HFF-Myc (cell line): ENCODE results near the gene MCC.

Source experiments
- DNase-seq: peaks from one replicate; pipeline ENCODE4 v3.0.0-alpha.2; 2011; ENCODE audit warnings: low read depth; ENCODE audit errors: extremely low read depth
- H3K4me3 ChIP-seq: replicated peaks from 2 replicates; pipeline ENCODE4 v1.5.1; 2011; ENCODE audit warnings: low read depth, mild to moderate bottlenecking, control low read depth, low read length
- CTCF ChIP-seq: IDR thresholded peaks from 2 replicates; pipeline ENCODE4 v1.5.1; 2012; ENCODE audit warnings: mild to moderate bottlenecking, low read depth, low read length, control low read depth; ENCODE audit errors: missing control alignments

MCC gene

DNA sequence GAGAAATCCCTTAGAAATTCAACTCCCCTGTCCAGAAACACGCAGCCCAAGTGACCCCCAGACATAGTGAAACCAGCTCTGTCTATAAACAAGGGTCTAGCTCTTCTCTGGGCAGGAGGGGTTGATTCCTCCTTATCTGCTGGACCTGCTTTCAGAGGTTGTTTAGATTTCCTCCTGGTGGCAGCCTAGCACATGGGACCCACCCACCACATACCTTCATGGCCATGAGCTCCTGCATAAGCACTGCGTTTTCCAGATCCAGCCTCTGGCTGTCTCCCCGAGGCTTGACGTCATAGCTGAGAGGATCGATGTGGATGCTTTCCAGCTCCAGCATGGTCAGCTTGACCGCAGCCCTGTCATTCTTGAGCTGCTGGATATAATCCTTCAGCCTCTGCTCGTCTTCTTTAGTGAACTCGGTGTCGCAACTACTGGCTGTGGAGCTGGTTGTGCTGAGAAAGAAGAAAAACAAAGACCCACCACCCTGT, 434.7 kb downstream of the MCC start:
- no peak overlapping the region for H3K4me3 ChIP-seq
- DNase-seq, result no peak
- TF ChIP-seq CTCF, result no peak

DNA sequence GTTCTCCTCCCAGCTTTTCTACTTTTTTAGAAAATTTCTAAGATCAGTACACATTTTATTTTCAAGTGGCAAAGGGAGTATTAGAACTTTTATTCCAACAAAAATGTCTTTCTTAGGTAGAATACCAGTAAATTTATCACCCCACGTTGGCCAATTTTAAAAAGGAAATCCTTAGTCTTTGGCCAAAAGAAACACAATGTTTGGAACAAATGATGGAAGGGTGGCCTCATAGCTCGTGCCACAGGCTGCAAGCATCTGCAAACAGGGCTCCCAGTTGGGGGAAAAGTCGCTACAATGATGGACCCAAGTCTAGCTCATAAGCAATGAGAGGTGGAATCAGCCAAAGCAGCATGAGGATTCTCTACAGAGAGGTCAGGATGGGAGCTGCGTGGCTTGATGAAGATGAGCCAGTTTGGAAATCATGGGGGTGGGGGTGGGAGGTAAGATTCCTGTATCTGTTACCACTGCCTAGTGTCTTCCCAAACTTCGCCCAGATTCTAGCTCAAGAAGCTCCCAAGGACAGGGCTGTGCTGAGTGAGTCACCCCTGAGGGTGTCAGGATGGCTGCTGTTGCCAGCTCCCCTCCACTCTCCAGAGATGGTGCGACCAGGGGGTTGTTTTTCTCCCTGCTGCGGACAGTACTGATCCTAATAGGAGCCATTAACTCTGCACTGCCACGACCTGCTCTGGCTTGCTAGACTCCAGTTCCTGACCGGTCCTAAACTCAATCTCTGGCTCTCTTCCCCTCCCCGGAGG, 436.0 kb downstream of the MCC start:
- TF ChIP-seq CTCF, result no peak
- no peak for DNase-seq
- no peak overlapping the region for H3K4me3 ChIP-seq

DNA sequence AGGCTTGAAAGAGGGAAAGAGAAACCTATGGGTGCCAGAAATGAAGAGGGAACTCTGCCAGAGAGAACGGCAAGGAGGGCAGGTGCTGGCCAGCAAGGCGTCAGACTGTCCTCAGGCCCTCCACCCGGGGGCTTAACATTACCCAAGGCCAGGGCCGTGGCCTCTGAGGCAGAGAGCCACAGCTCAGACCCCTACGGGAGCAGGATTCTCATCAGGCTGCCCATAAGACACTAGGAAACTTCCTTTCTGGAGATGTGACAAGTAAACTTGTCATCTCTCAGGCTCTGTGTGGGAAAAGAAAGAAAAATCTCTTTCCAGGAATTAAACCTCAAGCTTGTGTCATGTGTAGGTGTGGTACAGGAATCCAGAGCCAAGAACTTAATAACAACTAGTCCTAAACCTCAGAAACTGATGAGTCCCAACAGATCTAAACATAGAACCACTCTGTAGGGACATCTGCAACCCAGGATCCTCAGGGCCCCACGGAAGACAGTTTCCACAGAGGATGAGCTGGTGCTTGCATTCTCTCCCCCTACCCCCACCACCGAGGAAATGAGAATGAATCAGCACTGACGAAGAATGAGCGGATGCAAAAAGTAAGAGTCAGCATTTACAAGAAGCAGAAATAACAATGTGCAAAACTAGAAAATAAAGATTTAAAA, 437.4 kb downstream of the MCC start:
- DNase-seq, result no peak
- H3K4me3 ChIP-seq, result no peak overlapping the region
- no peak for TF ChIP-seq CTCF

DNA sequence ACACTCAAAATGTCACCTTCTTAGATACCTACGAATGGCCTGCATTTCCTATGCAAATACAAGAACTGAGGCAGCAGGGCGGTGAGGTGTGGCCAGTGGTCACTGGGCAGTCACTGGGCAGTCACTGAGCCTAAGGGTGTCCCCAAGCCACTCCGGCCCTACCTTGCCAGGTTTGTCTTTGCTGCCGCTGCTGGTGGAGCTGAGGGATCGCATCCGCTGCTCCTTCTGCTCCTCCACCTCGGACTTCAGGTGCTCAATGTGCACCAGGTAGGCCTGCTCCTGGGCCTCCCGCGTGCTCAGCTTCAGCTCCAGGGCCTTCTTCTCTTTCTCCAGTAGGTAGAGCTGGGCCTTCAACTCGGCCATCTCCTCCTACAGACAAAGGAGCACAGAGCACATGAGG, 439.3 kb downstream of the MCC start:
- no peak for TF ChIP-seq CTCF
- DNase-seq, result no peak
- no peak overlapping the region for H3K4me3 ChIP-seq

DNA sequence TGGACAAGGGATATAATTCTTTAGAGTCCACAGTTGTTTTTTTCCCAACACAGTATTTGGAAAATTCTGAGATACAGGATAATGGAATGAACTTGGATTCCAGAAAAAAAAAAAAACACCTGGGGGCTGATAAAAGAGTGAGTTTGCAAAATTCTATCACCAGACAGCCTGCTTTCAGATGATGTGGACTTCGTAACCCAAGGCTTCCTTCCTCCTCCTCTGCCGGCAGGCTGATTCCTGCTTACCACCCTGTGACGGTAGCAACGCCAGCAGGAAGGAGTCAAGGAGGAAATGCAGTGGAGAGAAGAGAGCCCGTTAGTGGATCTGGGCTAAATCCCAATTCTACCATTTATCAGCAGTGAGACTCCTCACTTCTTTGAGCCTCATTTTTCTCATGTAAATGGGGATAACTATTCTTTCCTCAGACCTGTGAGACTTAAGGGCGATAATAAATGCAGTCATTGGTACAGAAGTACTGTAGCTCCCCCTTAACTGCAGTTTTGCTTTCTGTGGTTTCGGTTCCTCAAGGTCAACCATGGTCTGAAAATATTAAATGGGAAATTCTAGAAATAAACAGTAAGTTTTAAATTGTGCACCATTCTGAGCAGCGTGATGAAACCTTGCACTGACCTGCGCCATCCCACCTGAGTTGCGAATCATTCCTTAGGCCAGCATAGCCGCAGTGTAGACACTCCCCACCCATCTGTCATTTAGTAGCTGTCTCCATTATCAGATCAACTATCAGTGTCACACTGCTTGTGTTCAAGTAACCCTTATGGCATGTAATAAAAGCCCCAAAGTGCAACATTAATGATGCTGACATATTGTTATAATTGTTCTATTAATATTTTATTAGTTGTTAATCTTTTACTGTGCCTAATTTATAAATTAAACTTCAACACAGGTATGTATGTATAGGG, 440.3 kb downstream of the MCC start:
- H3K4me3 ChIP-seq, result no peak overlapping the region
- no peak for DNase-seq
- no peak for TF ChIP-seq CTCF

DNA sequence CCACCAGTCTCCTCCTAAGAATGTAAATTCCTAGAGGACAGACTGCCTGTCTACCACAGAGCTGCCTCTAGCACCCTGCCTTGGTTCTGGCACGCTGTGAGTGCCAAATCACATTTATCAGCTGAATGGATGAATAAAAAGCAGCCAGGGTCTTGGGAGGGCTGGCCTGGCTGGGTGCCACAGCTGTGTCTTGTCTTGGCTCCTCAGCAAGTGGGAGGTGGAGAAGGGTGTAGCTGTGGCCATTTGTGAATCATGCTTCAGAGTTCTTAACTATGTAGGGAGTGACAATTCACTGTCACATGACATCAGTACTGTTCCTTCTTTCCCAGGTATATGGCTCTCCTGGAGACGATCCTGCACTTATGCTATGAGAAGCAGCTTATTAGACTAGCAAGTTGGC, 441.0 kb downstream of the MCC start:
- no peak for DNase-seq
- H3K4me3 ChIP-seq, result no peak overlapping the region
- no peak for TF ChIP-seq CTCF
